HepG2 (cell line): ENCODE measurements around the gene ALDH4A1. TPM values are rescaled to one million over a fixed set of nuclear protein-coding genes. Genes with fewer than 3 reads are reported as not detected.

Experiments
- KLF11 ChIP-seq: IDR thresholded peaks from 2 replicates; pipeline ENCODE4 v1.6.1; 2016; ENCODE audit warnings: missing compliant biosample characterization
- PAXIP1 ChIP-seq: sonication (generic); formaldehyde crosslinking; conservative IDR thresholded peaks from 2 replicates; pipeline ENCODE4 v1.4.0; 2020; ENCODE audit warnings: mild to moderate bottlenecking, missing genetic modification reagents, moderate library complexity
- PRDM10 ChIP-seq: sonication (generic); formaldehyde crosslinking; IDR thresholded peaks from 2 replicates; pipeline ENCODE4 v1.4.0; 2020; ENCODE audit warnings: low read depth, missing genetic modification reagents
- SAP130 ChIP-seq: IDR thresholded peaks from 2 replicates; pipeline ENCODE4 v1.6.1; 2016; ENCODE audit warnings: low read depth
- SIX1 ChIP-seq: sonication (generic); formaldehyde crosslinking; IDR thresholded peaks from 2 replicates; pipeline ENCODE4 v1.4.0; 2020; ENCODE audit warnings: missing genetic modification reagents, borderline replicate concordance
- SMC3 ChIP-seq: IDR thresholded peaks from 2 replicates; pipeline ENCODE4 v1.6.1; 2011; ENCODE audit warnings: low read length, improper control_type of control experiment
- SPEN ChIP-seq: sonication (generic); formaldehyde crosslinking; IDR thresholded peaks from 2 replicates; pipeline ENCODE4 v1.5.1; 2020; ENCODE audit warnings: low read depth, mild to moderate bottlenecking, missing genetic modification reagents
- STAG1 ChIP-seq: sonication (generic); formaldehyde crosslinking; IDR thresholded peaks from 2 replicates; pipeline ENCODE4 v1.4.0; 2020; ENCODE audit warnings: missing genetic modification reagents
- SYNCRIP ChIP-seq: fragments of 200-400 bp; formaldehyde crosslinking; IDR thresholded peaks from 2 replicates; pipeline ENCODE4 v1.6.1; 2018; ENCODE audit warnings: mild to moderate bottlenecking, low read depth, low read length; ENCODE audit not compliant: insufficient read depth
- TEAD3 ChIP-seq: optimal IDR thresholded peaks from 2 replicates; pipeline ENCODE3; 2016; ENCODE audit warnings: borderline replicate concordance
- ZHX1 ChIP-seq: sonication (generic); formaldehyde crosslinking; IDR thresholded peaks from 2 replicates; pipeline ENCODE4 v1.8.1; 2022; ENCODE audit warnings: low read depth, mild to moderate bottlenecking, missing genetic modification reagents
- ZNF12 ChIP-seq: sonication (generic); formaldehyde crosslinking; IDR thresholded peaks from 2 replicates; pipeline ENCODE4 v1.5.0; 2020; ENCODE audit warnings: missing genetic modification reagents
- ZNF619 ChIP-seq: sonication (generic); formaldehyde crosslinking; IDR thresholded peaks from 2 replicates; pipeline ENCODE4 v1.4.0; 2020; ENCODE audit warnings: mild to moderate bottlenecking, missing genetic modification reagents
- ZNF788 ChIP-seq: sonication (generic); formaldehyde crosslinking; IDR thresholded peaks from 2 replicates; pipeline ENCODE4 v1.5.0; 2020; ENCODE audit warnings: mild to moderate bottlenecking, missing genetic modification reagents, borderline replicate concordance
- ZNF792 ChIP-seq: IDR thresholded peaks from 2 replicates; pipeline ENCODE4 v1.6.1; 2016
- polyA plus RNA-seq, 8 experiments: library from polyadenylated mRNA; depleted of rRNA in 3 of 8; stranded (reverse) in 7 of 8; unstranded in 1 of 8; fragments of >200 nt; fragmentation: Illumina TruSeq in 4 of 8; extraction: Trizol in 4 of 8; gene quantifications; 2 replicates each; pipeline versions ENCODE4 v1.2.1 to v1.2.3, GENCODE V29; 2011 to 2016; ENCODE audit warnings: low read depth in 4 of 8, missing spikeins in 1 of 8, mixed read lengths in 1 of 8; ENCODE audit not compliant: insufficient read depth in 1 of 8
- total RNA-seq, 5 experiments: library from RNA; depleted of rRNA; stranded (reverse); fragments of >200 nt; fragmentation: Illumina TruSeq; extraction: Trizol; gene quantifications; 2 replicates each; pipeline ENCODE4 v1.2.3, GENCODE V29; 2016; ENCODE audit warnings: low read depth in 1 of 5
- TF ChIP-seq, protein P1 (sequence below): IDR thresholded peaks from 2 replicates; pipeline ENCODE4 v1.6.1; 2016; ENCODE audit warnings: mild to moderate bottlenecking

ALDH4A1 gene
- total and polyA plus RNA-seq, 2 of the 13 experiments (the other 11 are each of a cell fraction or from before 2014, with no cell fraction given): 76.4 to 240 TPM

DNA sequence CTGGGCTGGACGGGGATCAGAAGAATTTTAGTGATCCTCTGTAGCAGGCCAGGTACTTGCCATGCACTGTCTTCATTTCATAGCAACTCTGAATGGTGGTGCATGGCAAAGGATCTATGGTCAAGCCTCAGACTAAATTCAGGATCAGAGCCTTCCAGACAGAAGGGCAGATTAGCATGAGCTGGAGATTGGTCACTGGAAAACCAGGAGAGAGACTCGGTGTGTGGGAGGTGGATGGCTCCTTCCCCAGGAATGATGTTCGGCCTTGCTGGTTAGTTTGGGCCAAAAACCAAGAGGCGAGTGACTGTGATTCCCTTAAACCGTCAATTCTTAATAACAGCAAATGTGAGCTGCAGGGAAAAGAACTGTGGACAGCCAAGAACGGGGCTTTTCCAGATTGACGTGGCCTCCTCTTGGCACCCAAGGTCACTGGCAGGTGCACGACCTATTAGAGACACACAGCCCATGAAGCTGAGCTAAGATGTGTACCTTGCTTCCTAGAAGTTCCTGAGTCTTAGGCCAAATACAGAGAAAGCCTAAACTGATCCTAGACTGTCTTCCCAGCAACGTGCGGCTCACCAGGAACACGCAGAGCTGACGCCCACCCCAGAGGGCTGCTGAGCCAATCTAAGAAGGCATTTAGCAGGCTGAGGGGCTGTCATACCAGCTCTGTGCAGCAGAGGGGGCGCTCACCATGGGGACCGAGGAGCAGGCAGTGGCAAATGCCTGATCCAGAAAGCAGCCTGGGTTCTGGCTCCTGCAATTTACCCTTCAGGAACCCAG lies 18.5 kb downstream of the ALDH4A1 start (continued):
- TF ChIP-seq SYNCRIP (no peak), ZNF619 (CRISPR knock-in tag) (0 out of 2 replicates have a peak, but pooled peaks have one; percentile 15), PRDM10 (CRISPR knock-in tag) (peak; percentile 71; the same call in 1 of the 2 replicates), KLF11 (CRISPR knock-in tag) (no peak), SMC3 (peak; percentile 67), ZNF792 (CRISPR knock-in tag) (no peak), TEAD3 (CRISPR knock-in tag) (peak; percentile 43), STAG1 (CRISPR knock-in tag) (peak; percentile 92), SPEN (CRISPR knock-in tag) (no peak; the same call in 1 of the 2 replicates), SIX1 (no peak), SAP130 (0 out of 2 replicates have a peak, but pooled peaks have one; percentile 36), ZHX1 (CRISPR knock-in tag) (no peak), PAXIP1 (CRISPR knock-in tag) (no peak), ZNF788 (CRISPR knock-in tag) (0 out of 2 replicates have a peak, but pooled peaks have one; percentile 37), ZNF12 (CRISPR knock-in tag) (no peak)
- TF ChIP-seq, protein P1, sequence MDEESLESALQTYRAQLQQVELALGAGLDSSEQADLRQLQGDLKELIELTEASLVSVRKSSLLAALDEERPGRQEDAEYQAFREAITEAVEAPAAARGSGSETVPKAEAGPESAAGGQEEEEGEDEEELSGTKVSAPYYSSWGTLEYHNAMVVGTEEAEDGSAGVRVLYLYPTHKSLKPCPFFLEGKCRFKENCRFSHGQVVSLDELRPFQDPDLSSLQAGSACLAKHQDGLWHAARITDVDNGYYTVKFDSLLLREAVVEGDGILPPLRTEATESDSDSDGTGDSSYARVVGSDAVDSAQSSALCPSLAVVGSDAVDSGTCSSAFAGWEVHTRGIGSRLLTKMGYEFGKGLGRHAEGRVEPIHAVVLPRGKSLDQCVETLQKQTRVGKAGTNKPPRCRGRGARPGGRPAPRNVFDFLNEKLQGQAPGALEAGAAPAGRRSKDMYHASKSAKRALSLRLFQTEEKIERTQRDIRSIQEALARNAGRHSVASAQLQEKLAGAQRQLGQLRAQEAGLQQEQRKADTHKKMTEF (CRISPR knock-in tag): no peak
